DMS153 (cell line): ENCODE data around the gene IL26.

Source experiments
- DNase-seq: peaks from one replicate; lab custom pipeline; 2025; lab: John Stamatoyannopoulos, UW

The IL26 gene

GRCh38 chr12:68239309-68239982, 13.8 kb upstream of the IL26 start:
- DNase-seq = no peak

GRCh38 chr12:68237619-68238018, 12.0 kb upstream of the IL26 start:
- DNase-seq = no peak

GRCh38 chr12:68237078-68237477, 11.5 kb upstream of the IL26 start:
- DNase-seq = no peak

DNA sequence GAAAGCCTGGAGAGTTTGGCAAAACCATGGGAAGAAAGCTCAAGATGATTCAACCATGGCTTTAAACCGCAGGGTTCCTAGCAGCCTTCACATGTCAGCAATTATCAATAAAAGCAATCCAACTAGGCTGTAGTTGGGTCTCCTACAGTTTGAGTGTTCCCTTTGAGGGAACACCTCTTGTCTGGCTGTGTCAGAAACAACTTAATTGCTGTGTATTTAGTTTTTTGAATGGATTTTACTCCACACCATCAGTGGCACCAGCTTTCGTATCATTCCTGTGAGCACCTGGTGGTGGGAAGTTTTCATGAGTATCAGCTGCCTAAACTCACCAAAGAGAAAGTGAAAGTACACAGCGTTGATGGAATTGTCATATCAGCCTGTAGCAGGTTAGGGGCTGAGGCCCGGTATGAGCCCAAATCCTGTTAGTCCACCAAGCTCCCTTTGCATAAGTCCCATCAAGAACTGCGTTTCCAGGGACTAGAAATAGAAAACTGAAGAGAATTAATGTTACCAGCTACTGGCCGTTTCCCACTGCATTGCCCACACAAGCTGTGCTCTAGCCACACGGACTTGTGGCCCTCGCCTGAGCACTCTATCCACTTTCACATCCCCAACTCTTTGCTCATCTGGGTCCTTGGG, 10.9 kb upstream of the IL26 start:
- peak; percentile 47 for DNase-seq

- DNase-seq = no peak
These were observed 10.0 kb upstream of the IL26 start for GRCh38 chr12:68235576-68235975.

- DNase-seq = no peak
These were observed 8.5 kb upstream of the IL26 start for GRCh38 chr12:68234140-68234539.

DNA sequence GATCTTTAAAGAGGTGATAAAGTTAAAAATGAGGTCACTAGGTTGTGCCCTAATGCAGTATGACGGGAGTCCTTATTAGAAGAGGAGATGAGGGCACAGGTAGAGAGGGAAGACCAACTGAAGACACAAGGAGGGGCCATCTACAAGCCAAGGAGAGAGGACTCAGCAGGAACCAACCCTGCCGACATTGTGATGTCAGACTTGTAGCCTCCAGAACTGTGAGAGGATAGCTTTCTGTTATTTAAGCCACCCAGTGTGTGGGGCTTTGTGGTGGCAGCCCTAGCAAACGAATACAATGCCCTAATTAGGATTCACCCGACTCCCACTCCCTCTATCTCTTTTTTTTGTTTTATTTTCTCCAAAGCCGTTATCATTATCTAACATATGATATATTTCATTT, 7.9 kb upstream of the IL26 start:
- no peak for DNase-seq

DNA sequence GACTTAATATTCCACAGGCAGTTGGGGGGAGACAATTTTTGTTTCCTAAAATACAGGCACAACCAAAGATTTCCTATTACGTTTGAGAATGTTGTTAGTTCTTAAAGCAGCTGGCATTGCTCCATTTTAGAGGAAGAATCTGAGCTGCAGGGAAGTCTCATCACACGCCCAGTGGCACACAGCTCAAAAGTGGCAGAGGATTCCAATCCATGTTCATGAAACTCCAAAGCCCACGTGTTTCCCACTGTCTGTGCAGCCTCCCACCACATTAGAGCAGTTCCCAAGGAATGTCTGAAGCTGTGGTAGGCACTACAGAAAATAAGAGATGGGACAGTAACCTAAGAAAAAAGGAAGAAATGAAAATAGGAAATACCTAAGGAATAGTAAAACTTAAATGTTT, 6.1 kb upstream of the IL26 start:
- no peak for DNase-seq

- DNase-seq = no peak
These were observed 5.6 kb upstream of the IL26 start for GRCh38 chr12:68231229-68231628.

GRCh38 chr12:68229956-68230355, 4.3 kb upstream of the IL26 start:
- no peak for DNase-seq

DNA sequence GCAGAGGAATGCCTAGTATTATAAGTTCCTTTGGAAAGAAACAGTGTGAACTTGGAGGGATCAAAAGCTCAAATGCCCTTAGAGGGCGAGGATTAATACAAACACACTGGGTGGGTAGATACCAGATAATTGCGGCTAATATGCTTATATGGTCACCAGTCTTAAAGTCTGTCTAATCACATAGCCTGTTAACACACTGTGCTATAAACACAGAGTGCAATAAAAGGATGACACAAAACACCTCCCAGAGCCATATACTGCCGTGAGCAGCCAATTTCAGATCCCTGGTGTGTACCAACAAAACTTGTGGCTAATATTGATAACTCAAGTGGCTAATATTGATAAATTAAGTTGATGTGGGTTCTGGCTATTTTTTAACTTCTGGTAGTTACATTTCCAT, 1.7 kb upstream of the IL26 start:
- no peak for DNase-seq

DNA sequence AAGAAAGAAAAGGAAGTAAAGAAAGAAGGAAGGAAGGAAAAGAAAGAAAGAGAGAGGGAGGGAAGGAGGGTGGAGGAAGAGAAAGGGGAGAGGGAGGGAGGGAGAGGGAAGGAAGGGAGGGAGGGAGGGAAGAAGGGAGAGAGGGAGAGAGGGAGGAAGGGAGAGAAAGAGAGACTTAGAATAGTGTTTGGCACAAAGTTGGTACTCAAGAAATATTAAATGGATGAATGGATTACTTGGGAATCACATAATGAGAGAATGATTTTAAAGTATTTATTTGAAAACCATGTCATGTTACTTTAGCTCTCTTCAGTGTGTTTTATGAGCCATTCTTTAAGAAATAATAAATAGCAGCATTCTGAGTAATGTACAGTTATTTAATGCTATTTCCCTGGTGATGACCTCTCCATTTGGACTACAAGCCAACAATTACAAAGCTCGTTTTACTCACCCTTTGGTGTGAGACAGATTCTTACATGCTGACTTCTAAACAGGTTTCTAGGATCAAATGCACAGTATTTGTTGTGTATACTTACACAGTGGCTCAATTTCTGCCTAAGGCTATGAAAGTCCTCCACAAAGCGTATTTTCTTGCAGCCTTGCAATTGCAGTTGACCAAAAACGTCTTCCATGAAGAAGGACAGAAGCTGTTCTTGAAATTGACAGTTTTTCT, 861 bp downstream of the IL26 start:
- no peak for DNase-seq

DNA sequence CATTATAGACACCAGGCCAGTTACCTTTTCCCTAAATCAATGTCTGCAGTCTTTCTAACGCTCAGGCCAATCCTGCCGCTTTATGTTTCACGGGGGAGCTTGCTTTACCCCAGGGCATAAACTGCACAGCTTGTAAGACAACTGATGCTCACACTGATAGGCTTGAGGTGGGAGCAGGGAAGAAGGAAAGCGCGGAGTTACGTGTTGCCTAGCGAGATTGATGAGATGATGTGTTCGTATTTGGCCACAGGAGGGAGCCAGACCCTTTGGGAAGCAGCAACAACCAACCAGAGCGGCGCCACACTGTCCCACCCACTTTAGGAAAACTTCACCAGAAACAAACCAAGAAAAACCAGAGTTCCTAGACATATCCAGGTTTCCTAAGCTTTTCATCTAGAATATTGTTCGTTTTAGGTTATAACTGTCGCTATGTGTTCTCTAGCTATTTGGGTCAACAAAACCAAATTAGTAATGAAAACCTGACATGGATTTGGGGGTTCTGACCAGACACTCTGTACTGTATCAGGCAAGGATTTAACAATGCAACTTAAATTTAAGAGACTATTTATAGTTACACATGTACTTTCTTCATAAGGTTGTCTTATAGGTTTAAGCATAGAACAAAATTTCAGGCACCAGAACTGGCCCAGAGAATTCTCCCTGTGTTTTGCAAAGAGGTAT, 2.4 kb downstream of the IL26 start:
- no peak for DNase-seq

GRCh38 chr12:68222326-68222725, 3.3 kb downstream of the IL26 start:
- peak; percentile 60 for DNase-seq

DNA sequence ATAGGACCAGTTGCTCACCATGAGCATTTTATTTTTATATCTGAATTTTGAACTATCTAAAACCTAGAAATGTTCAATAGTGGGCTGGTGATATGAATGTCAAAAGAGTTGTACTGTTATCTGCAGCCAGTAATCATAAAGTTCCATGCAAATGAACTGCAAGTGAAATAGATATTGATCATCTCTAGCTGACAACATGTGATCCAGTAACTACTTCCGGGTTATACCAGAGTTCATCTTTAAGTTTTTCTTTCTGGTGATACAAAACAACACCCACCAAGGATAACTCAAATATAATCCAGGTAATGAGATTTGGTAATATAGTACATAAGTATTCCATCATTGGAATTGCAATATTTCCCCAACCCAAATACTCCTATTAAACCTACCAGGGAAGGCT, 4.1 kb downstream of the IL26 start:
- DNase-seq = no peak

- peak; percentile 56 for DNase-seq
These were observed 14.7 kb downstream of the IL26 start for GRCh38 chr12:68210875-68211274.

DNA sequence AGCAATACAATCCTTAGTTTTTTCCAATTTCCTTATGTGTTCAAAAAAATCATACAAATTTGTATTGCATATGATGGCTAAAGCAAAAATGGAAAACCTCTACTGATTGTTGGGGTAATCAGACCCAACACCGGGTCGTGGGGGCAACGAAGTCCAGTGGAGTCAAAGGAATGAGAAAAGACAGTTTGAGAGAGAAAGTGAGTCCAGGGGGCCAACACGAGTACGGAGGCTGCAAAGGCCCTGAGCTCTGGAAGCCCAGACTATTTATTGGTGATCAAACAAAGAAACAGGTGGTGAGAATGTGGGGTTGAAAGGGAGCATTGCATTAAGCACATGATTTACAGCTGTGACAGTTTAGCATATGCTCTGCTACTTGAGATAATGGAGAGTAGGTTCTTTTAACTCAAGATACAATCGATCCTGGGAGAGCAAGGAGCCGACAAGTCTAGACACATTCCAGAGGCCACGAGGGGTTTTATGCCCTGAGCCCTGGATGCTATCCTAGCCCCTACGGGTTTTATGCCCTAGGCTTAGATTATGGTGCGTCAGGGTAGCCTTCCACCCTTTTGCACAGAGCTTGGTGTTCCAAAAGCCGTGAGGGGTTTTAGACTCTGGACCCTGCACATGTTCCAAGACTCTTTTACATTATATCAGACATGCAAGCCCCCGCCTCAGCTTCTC, 16.4 kb downstream of the IL26 start:
- peak; percentile 82 for DNase-seq

GRCh38 chr12:68207276-68207675, 18.3 kb downstream of the IL26 start:
- DNase-seq = peak; percentile 22

DNA sequence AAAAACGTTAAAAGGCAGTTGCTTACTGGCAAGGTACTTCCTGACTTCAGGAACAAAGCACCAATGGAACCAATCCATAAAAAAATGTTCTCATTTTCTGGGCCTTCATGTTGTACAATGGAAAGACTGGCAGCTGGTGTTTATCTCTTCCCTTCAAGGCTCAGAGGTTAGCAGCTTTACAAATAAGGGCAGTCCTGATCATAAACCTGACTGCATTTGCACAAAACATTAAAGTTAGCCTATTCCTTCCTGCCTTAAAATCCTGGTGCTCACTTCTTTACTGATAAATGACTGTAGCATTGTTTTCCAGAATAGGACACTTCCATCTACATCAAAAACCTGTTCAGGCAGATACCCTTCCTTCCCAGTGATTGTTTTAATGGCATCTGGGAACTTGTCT, 19.2 kb downstream of the IL26 start:
- peak; percentile 93 for DNase-seq

DNA sequence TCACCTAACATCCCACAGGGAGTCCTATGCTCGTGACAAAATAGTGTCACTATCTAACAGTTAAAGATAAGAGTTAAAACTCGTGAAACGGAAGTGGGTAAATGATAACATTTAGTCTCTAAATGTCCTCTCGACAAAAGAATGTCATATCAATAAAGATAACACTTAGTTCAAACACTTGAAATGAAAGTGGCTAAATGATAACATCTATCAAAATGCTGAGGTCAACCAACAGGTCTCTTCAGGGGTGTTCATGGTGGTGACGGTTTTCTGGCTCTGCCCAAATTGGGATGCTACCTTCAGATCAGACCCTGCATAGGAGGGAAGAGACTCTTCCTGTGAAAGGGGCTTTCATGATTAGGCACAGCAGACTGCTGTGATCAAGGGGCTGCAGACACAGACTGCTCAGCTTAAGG, 22.1 kb downstream of the IL26 start:
- peak; percentile 5 for DNase-seq

DNA sequence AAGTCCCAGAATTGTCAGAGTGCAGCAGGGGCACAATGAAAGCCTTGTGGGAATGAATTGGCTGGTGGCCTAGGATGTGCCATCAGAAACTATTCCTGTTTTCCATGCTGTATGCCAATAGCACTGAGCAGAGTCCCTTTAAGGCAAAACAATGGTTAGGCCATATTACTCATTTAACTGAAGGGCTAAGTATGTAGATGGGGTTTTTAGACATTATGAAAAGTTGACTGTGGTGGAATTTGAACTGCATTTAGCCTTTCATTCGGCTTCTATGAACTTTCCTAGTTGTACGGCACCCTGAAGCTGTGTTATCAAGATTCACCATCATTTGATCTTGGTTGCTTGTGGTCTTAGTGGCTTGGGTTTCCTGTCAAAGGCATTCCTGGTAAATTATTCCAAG, 24.8 kb downstream of the IL26 start:
- no peak for DNase-seq

GRCh38 chr12:68199127-68199526, 26.5 kb downstream of the IL26 start:
- DNase-seq = no peak
